Measurements from ENCODE around the gene BCKDHB. TPM values are rescaled to one million over a fixed set of nuclear protein-coding genes. Genes with fewer than 3 reads are reported as not detected.

Gene BCKDHB
- total RNA-seq, 6 experiments from 2014 or later = 16.7 to 20.2 (median 18.7) TPM

- H3K36me3 Mint-ChIP-seq (ENCODE audit: low read depth) = peaks cover 12% of the 10 kb centered on the region
- no peak overlapping the region for H3K27ac Mint-ChIP-seq
- no peak for TF ChIP-seq CTCF (IDR thresholded peaks at IDR 0.05)
- H3K4me3 Mint-ChIP-seq = no peak overlapping the region
- peaks cover 23% of the 10 kb centered on the region for H3K4me1 Mint-ChIP-seq (ENCODE audit: low read depth)
- no peaks in the 10 kb centered on the region for H3K9me3 Mint-ChIP-seq
- DNase-seq = no peak
- no peaks in the 10 kb centered on the region; the same call in 1 of the 2 replicates for H3K27me3 Mint-ChIP-seq (ENCODE audit: insufficient read depth)
Measured at GRCh38 chr6:80226699-80227098, 120.2 kb downstream of the BCKDHB start.

- H3K27me3 Mint-ChIP-seq (ENCODE audit: insufficient read depth) = no peaks in the 10 kb centered on the region; the same call in 1 of the 2 replicates
- DNase-seq = no peak
Measured at GRCh38 chr6:80227545-80228105, 121.2 kb downstream of the BCKDHB start.

GRCh38 chr6:80233262-80233661 is 126.8 kb downstream of the BCKDHB start:
- no peak overlapping the region for H3K27ac Mint-ChIP-seq
- no peaks in the 10 kb centered on the region for H3K9me3 Mint-ChIP-seq

More at GRCh38 chr6:80227545-80228105, 121.2 kb downstream of the BCKDHB start:
- TF ChIP-seq CTCF (IDR thresholded peaks at IDR 0.05) = no peak
- Mint-ChIP-seq H3K4me1 (ENCODE audit: low read depth) (peaks cover 23% of the 10 kb centered on the region), H3K9me3 (no peaks in the 10 kb centered on the region), H3K4me3 (no peak overlapping the region), H3K27ac (no peak overlapping the region), H3K36me3 (ENCODE audit: low read depth) (peaks cover 12% of the 10 kb centered on the region)

GRCh38 chr6:80233958-80234357 is 127.5 kb downstream of the BCKDHB start:
- no peak overlapping the region for H3K4me3 Mint-ChIP-seq
- peaks cover 8% of the 10 kb centered on the region for H3K36me3 Mint-ChIP-seq (ENCODE audit: low read depth)
- H3K4me1 Mint-ChIP-seq (ENCODE audit: low read depth) = peaks cover 6% of the 10 kb centered on the region; the same call in 1 of the 2 replicates
- no peak overlapping the region for H3K27ac Mint-ChIP-seq
- peaks cover 3% of the 10 kb centered on the region; the same call in 1 of the 2 replicates for H3K9me3 Mint-ChIP-seq
- no peaks in the 10 kb centered on the region; the same call in 1 of the 2 replicates for H3K27me3 Mint-ChIP-seq (ENCODE audit: insufficient read depth)
- DNase-seq = no peak
- TF ChIP-seq CTCF (IDR thresholded peaks at IDR 0.05) = no peak

More at GRCh38 chr6:80233262-80233661, 126.8 kb downstream of the BCKDHB start:
- TF ChIP-seq CTCF (IDR thresholded peaks at IDR 0.05) = no peak
- H3K36me3 Mint-ChIP-seq (ENCODE audit: low read depth) = peaks cover 5% of the 10 kb centered on the region; the same call in 1 of the 2 replicates
- no peak for DNase-seq
- H3K27me3 Mint-ChIP-seq (ENCODE audit: insufficient read depth) = no peaks in the 10 kb centered on the region; the same call in 1 of the 2 replicates
- H3K4me3 Mint-ChIP-seq = no peak overlapping the region
- peaks cover 6% of the 10 kb centered on the region; the same call in 1 of the 2 replicates for H3K4me1 Mint-ChIP-seq (ENCODE audit: low read depth)

GRCh38 chr6:80234401-80234800 is 127.9 kb downstream of the BCKDHB start:
- no peak for TF ChIP-seq CTCF (IDR thresholded peaks at IDR 0.05)
- no peak for DNase-seq
- H3K4me3 Mint-ChIP-seq = no peak overlapping the region
- no peak overlapping the region for H3K27ac Mint-ChIP-seq
- H3K36me3 Mint-ChIP-seq (ENCODE audit: low read depth) = peaks cover 8% of the 10 kb centered on the region
- H3K9me3 Mint-ChIP-seq = peaks cover 5% of the 10 kb centered on the region; the same call in 1 of the 2 replicates
- peaks cover 6% of the 10 kb centered on the region; the same call in 1 of the 2 replicates for H3K4me1 Mint-ChIP-seq (ENCODE audit: low read depth)
- H3K27me3 Mint-ChIP-seq (ENCODE audit: insufficient read depth) = no peaks in the 10 kb centered on the region; the same call in 1 of the 2 replicates

All from HFFc6 (cell line).